Adipocyte (in vitro differentiated cells): ENCODE measurements around the gene PSMD3.
A peak's percentile ranks its signal among the peaks of the same experiment; 100 is the strongest.

ENCODE experiments used
- DNase-seq: peaks from one replicate; pipeline ENCODE4 v3.0.0-alpha.2; 2015; ENCODE audit warnings: low read depth
- H3K27me3 ChIP-seq: replicated peaks from 2 replicates; pipeline ENCODE4 v1.7.0; 2013; ENCODE audit warnings: mild to moderate bottlenecking, low read length, moderate library complexity; ENCODE audit not compliant: control insufficient read depth, insufficient read depth
- H3K36me3 ChIP-seq: 2 replicates; pipeline ENCODE4 v1.7.0; 2013; ENCODE audit warnings: low read length, mild to moderate bottlenecking, moderate library complexity; ENCODE audit not compliant: control insufficient read depth, insufficient read depth, severe bottlenecking
- H3K4me1 ChIP-seq: 2 replicates; pipeline ENCODE4 v1.7.0; 2013; ENCODE audit warnings: mild to moderate bottlenecking, low read length, moderate library complexity; ENCODE audit not compliant: control insufficient read depth, insufficient read depth
- H3K4me3 ChIP-seq: 2 replicates; pipeline ENCODE4 v1.7.0; 2013; ENCODE audit warnings: mild to moderate bottlenecking, low read length, moderate library complexity
- H3K9ac ChIP-seq: 2 replicates; pipeline ENCODE4 v1.7.0; 2013; ENCODE audit warnings: mild to moderate bottlenecking, low read length, moderate library complexity
- H3K9me3 ChIP-seq: 2 replicates; pipeline ENCODE4 v1.7.0; 2013; ENCODE audit warnings: mild to moderate bottlenecking, low read length, moderate library complexity; ENCODE audit not compliant: control insufficient read depth

PSMD3 gene

DNA sequence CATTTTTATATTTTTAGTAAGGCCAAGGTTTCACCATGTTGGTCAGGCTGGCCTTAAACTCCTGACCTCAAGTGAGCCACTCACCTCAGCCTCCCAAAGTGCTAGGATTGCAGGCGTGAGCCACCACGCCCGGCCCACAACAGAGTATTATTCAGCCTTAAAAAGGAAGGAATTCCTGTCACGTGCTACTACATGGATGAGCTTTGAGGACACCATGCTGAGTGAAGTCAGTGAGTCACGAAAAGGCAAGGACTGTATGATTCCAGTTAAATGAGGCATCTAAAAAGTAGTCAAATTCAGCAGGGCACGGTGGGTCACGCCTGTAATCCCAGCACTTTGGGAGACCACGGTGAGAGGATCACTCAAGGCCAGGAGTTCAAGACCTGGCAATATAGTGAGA, 44.3 kb downstream of the PSMD3 start:
- H3K9me3 ChIP-seq: no peaks in the 10 kb centered on the region
- DNase-seq: no peak
- no peaks in the 10 kb centered on the region for H3K27me3 ChIP-seq
- H3K4me1 ChIP-seq: peaks cover 10% of the 10 kb centered on the region
- H3K4me3 ChIP-seq: no peak overlapping the region
- H3K9ac ChIP-seq: no peak overlapping the region
- H3K36me3 ChIP-seq: peaks cover 44% of the 10 kb centered on the region

GRCh38 chr17:40025559-40025958, 45.0 kb downstream of the PSMD3 start:
- Histone ChIP-seq H3K4me3 (no peak overlapping the region), H3K36me3 (peaks cover 44% of the 10 kb centered on the region), H3K4me1 (peaks cover 10% of the 10 kb centered on the region), H3K9me3 (no peaks in the 10 kb centered on the region), H3K9ac (no peak overlapping the region), H3K27me3 (no peaks in the 10 kb centered on the region)
- DNase-seq: no peak

DNA sequence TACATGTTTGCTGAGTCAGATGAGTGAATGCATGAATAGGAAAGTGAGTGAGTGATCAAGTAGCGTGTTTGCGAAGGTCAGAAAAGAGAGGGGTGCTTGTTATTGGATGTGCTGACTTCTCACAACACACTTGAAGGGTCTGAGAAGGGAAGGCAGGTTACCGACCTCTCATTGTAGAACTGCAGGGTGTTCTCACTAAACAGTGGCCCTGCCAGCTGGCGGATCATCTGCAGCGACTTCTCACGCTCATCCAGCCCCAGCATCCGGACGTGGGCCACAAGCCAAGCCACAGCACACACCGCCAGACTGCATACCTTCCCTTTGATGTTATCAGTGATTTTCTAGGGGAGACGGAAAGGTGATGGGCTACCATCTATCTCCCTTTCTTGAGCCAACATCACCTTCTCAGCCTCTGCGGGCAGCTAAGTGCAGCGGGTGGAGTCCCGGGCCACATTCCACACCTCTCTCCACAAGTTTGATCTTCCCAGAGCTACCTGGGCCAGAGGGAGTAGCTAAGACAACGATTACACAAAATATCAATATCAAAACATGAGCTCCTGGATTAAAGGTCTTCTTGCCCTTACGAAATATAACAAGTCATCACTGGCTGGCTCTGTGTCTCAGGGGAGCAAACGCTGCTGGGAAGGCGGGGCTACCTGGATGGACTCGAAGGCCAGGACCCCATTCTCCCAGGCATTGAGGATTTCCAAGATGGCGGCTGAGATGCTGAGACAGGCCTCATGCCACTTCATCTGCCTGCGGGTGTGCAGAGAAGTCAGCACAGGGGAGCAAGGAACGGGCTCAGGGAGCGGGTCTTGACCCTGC, 45.6 kb downstream of the PSMD3 start:
- Histone ChIP-seq H3K4me3 (no peak overlapping the region), H3K9ac (no peak overlapping the region), H3K36me3 (peaks cover 50% of the 10 kb centered on the region), H3K9me3 (no peaks in the 10 kb centered on the region), H3K27me3 (no peaks in the 10 kb centered on the region), H3K4me1 (peaks cover 6% of the 10 kb centered on the region)
- DNase-seq: no peak

- H3K4me3 ChIP-seq: no peak overlapping the region
- no peaks in the 10 kb centered on the region for H3K27me3 ChIP-seq
- no peaks in the 10 kb centered on the region for H3K9me3 ChIP-seq
- H3K4me1 ChIP-seq: no peaks in the 10 kb centered on the region
- peaks cover 56% of the 10 kb centered on the region for H3K36me3 ChIP-seq
- peak; percentile 91 for DNase-seq
- no peak overlapping the region for H3K9ac ChIP-seq
Measured at GRCh38 chr17:40026816-40027613, 46.4 kb downstream of the PSMD3 start.

GRCh38 chr17:40027614-40028012, 47.0 kb downstream of the PSMD3 start:
- Histone ChIP-seq H3K4me1 (no peaks in the 10 kb centered on the region), H3K9ac (no peak overlapping the region), H3K4me3 (no peak overlapping the region), H3K9me3 (no peaks in the 10 kb centered on the region), H3K27me3 (no peaks in the 10 kb centered on the region), H3K36me3 (peaks cover 56% of the 10 kb centered on the region)
- DNase-seq: no peak

- Histone ChIP-seq H3K4me1 (no peaks in the 10 kb centered on the region), H3K36me3 (peaks cover 61% of the 10 kb centered on the region), H3K27me3 (no peaks in the 10 kb centered on the region), H3K9me3 (no peaks in the 10 kb centered on the region), H3K4me3 (no peak overlapping the region), H3K9ac (no peak overlapping the region)
- no peak for DNase-seq
Measured at GRCh38 chr17:40028595-40028994, 48.0 kb downstream of the PSMD3 start.

- Histone ChIP-seq H3K4me1 (no peaks in the 10 kb centered on the region), H3K27me3 (no peaks in the 10 kb centered on the region), H3K9me3 (no peaks in the 10 kb centered on the region), H3K9ac (no peak overlapping the region), H3K36me3 (peaks cover 61% of the 10 kb centered on the region), H3K4me3 (no peak overlapping the region)
- DNase-seq: no peak
Measured at GRCh38 chr17:40031706-40032105, 51.1 kb downstream of the PSMD3 start.

DNA sequence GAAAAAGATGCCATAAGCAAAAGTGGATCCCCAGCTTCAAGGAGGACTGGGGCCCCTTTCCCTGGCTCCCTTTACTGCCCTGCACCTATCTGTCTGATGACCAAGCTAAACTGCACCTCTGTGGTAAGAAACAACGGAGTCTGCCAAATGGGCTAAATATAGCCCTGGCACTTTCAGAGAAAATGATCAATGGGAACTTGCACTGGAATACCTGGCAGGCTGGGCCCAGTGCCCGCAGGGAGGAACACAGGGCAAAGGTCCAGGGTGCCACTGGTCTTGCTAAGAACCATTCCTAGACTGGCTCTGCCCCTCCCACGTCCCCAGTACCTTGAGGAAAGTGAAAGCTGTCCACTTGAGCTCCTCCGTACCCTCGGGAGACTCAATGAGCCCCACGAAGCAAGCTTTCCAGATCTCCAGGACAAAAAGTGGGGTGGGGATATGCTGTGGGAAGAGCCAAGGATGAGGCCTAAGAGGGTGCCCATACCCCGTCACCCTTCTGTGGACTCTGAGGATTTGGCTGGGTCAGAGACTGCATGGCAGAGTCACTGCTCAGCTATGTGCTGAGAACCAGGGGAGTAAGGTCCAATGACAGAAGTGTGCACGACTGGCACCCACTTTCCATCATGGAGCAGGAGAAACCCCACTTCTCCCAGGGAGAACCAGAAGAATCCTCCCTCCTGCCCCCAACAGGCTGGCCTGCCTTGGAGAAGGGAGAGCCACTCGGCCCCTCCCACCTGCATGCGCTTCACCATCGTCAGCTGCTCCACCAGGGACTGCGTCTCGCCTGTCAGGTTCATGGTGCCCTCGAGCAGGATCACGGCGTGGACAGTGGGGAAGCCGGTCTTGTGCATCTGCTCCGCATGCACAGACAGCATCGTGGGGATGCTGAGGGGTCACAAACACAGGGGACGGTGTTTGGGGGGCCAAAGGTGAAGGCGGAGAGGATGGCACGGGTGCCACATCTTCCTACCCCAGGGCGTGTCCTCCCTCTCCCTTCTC, 52.0 kb downstream of the PSMD3 start:
- no peaks in the 10 kb centered on the region for H3K4me1 ChIP-seq
- no peaks in the 10 kb centered on the region for H3K27me3 ChIP-seq
- H3K36me3 ChIP-seq: peaks cover 61% of the 10 kb centered on the region
- no peak overlapping the region for H3K4me3 ChIP-seq
- no peak for DNase-seq
- H3K9ac ChIP-seq: no peak overlapping the region
- no peaks in the 10 kb centered on the region for H3K9me3 ChIP-seq

- DNase-seq: no peak
Measured at GRCh38 chr17:40033339-40033738, 52.7 kb downstream of the PSMD3 start.

DNA sequence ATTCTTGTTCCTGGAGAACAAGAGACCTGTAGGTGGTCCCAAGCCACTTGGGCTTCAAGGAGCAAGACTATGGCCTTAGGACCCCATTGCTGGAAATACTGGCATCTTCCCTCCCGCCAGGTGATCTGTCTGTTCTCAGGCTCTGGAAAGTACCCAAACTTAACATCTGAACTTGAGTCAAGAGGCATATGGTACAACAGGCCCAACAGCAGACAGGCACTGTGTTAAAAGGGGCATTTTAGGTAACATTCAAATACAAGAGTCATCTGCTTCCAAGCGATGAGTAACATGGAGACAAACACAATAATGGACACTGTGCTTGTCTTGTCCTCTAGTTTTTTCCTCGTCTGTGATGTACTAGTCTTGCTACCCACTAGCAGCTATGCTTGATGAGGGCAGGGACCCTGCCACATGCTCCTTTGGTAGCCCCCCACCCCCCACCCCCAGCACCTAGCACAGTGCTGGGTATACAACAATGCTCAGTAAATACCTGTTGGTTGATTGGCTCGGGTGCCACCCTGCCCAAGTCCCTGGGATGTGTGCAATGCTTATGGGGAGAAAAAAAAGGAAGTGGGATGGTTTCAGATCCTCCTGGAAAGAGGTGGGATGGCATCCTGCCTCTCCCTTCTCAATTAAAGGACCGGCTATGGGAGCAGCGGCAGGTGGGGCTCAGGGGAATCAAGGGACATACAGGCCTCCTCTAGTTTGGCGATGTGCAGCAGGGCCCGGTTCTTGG, 54.0 kb downstream of the PSMD3 start:
- Histone ChIP-seq H3K4me1 (peaks cover 7% of the 10 kb centered on the region), H3K27me3 (no peaks in the 10 kb centered on the region), H3K9ac (peak overlapping the region; percentile 1), H3K9me3 (no peaks in the 10 kb centered on the region), H3K4me3 (no peak overlapping the region), H3K36me3 (peaks cover 47% of the 10 kb centered on the region)
- no peak for DNase-seq

More at GRCh38 chr17:40033339-40033738, 52.7 kb downstream of the PSMD3 start:
- Histone ChIP-seq H3K4me3 (no peak overlapping the region), H3K27me3 (no peaks in the 10 kb centered on the region), H3K9me3 (no peaks in the 10 kb centered on the region), H3K4me1 (no peaks in the 10 kb centered on the region), H3K9ac (no peak overlapping the region), H3K36me3 (peaks cover 60% of the 10 kb centered on the region)
